ENCODE measurements around the gene ATIC. TPM values are rescaled to one million over a fixed set of nuclear protein-coding genes. Genes with fewer than 3 reads are reported as not detected.

Gene ATIC
- total RNA-seq, 1 experiment from 2014 or later: 173 TPM

DNA sequence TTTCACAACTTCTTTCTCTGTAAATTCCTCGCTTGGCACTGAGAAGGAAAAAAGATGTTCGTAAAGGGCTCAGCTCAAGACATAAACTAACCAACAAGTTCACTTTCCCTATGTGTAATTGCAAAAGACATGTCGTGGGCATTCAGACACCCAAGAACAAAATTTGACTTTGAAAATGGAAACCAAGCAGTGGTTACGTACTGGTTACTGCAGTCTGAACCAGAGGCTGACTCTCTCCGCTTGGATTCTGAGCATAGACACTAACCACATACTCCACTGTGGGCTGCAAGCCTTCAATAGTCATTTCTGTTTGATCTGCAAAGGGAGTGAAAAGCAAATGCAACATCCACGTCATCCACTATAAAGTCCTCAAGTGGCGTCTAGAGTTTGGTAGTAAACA is 70.2 kb downstream of the ATIC start:
- Histone ChIP-seq H3K36me3 (ENCODE audit: control insufficient read depth in 1 of 2, insufficient read depth in 2 of 2, low read length in 2 of 2) (no peaks in the 10 kb centered on the region), H3K79me2 (ENCODE audit: insufficient read depth, low read length) (no peaks in the 10 kb centered on the region), H3K4me1 (ENCODE audit: control insufficient read depth in 1 of 2, insufficient read depth in 2 of 2, low read length in 2 of 2) (no peaks in the 10 kb centered on the region), H3K9me3 (ENCODE audit: control insufficient read depth in 1 of 2, insufficient read depth in 1 of 2, low read depth in 1 of 2, low read length in 2 of 2) (no peaks in the 10 kb centered on the region), H3K27me3 (ENCODE audit: insufficient read depth, low read length) (no peaks in the 10 kb centered on the region), H4K20me1 (ENCODE audit: insufficient read depth) (no peaks in the 10 kb centered on the region), H2AFZ (ENCODE audit: low read depth, low read length, poor library complexity, severe bottlenecking) (no peak overlapping the region), H3K27ac (ENCODE audit: low read depth, low read length) (no peak overlapping the region), H3K4me3 (replicated peaks in 1 of 2; ENCODE audit: low read depth in 1 of 2, low read length in 2 of 2) (no peak overlapping the region), H3K9ac (ENCODE audit: low read length) (no peak overlapping the region), H3K9me2 (ENCODE audit: insufficient read depth) (no peaks in the 10 kb centered on the region), H3K4me2 (ENCODE audit: low read length) (no peak overlapping the region)
- POLR2A ChIA-PET: no interaction called here
- RAD21 ChIA-PET (ENCODE audit: low non-redundant PET in 1 of 2, low total read pairs in 2 of 2, uncharacterized antibody in 2 of 2, unreplicated experiment in 2 of 2): no interaction called here
- ATAC-seq (no peak), DNase-seq (ENCODE audit: low read depth, low spot score) (no peak)
- BruUV-seq (replicated peaks): no TSS peak
- no peak for TF ChIP-seq SIN3A (IDR thresholded peaks at IDR 0.05; ENCODE audit: low read depth)
- TF ChIP-seq SP1 (IDR thresholded peaks at IDR 0.05; ENCODE audit: low read depth): no peak
- no peak for TF ChIP-seq ZFX (IDR thresholded peaks at IDR 0.05)
- no peak for TF ChIP-seq EGR1 (IDR thresholded peaks at IDR 0.05; ENCODE audit: low read depth)
- no peak for TF ChIP-seq POLR2A (IDR thresholded peaks at IDR 0.05; ENCODE audit: borderline replicate concordance, extremely low read depth, insufficient read depth, insufficient read length)
- TF ChIP-seq, protein P1, sequence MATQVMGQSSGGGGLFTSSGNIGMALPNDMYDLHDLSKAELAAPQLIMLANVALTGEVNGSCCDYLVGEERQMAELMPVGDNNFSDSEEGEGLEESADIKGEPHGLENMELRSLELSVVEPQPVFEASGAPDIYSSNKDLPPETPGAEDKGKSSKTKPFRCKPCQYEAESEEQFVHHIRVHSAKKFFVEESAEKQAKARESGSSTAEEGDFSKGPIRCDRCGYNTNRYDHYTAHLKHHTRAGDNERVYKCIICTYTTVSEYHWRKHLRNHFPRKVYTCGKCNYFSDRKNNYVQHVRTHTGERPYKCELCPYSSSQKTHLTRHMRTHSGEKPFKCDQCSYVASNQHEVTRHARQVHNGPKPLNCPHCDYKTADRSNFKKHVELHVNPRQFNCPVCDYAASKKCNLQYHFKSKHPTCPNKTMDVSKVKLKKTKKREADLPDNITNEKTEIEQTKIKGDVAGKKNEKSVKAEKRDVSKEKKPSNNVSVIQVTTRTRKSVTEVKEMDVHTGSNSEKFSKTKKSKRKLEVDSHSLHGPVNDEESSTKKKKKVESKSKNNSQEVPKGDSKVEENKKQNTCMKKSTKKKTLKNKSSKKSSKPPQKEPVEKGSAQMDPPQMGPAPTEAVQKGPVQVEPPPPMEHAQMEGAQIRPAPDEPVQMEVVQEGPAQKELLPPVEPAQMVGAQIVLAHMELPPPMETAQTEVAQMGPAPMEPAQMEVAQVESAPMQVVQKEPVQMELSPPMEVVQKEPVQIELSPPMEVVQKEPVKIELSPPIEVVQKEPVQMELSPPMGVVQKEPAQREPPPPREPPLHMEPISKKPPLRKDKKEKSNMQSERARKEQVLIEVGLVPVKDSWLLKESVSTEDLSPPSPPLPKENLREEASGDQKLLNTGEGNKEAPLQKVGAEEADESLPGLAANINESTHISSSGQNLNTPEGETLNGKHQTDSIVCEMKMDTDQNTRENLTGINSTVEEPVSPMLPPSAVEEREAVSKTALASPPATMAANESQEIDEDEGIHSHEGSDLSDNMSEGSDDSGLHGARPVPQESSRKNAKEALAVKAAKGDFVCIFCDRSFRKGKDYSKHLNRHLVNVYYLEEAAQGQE (IDR thresholded peaks at IDR 0.05; ENCODE audit: low read depth): no peak
- TF ChIP-seq RAD21 (IDR thresholded peaks at IDR 0.05; ENCODE audit: low read depth): no peak
- TF ChIP-seq EZH2 (IDR thresholded peaks at IDR 0.05): no peak
- TF ChIP-seq, protein P2, sequence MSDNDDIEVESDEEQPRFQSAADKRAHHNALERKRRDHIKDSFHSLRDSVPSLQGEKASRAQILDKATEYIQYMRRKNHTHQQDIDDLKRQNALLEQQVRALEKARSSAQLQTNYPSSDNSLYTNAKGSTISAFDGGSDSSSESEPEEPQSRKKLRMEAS (IDR thresholded peaks at IDR 0.05): no peak
- no peak for TF ChIP-seq SRF (IDR thresholded peaks at IDR 0.05; ENCODE audit: low read depth)
- no peak for TF ChIP-seq YY1 (IDR thresholded peaks at IDR 0.05; ENCODE audit: extremely low read depth, insufficient replicate concordance, low read depth, low read length)
- TF ChIP-seq ELF1 (IDR thresholded peaks at IDR 0.05; ENCODE audit: borderline replicate concordance, low read depth): no peak
- no peak for TF ChIP-seq EZH2phosphoT487 (IDR thresholded peaks at IDR 0.05; ENCODE audit: borderline replicate concordance)
- TF ChIP-seq FOSL1 (IDR thresholded peaks at IDR 0.05; ENCODE audit: low read depth): no peak
- no peak for TF ChIP-seq POLR2AphosphoS5 (IDR thresholded peaks at IDR 0.05; ENCODE audit: low read depth, low read length)
- no peak for TF ChIP-seq CEBPB (IDR thresholded peaks at IDR 0.05; ENCODE audit: low read depth)
- TF ChIP-seq, protein P3, sequence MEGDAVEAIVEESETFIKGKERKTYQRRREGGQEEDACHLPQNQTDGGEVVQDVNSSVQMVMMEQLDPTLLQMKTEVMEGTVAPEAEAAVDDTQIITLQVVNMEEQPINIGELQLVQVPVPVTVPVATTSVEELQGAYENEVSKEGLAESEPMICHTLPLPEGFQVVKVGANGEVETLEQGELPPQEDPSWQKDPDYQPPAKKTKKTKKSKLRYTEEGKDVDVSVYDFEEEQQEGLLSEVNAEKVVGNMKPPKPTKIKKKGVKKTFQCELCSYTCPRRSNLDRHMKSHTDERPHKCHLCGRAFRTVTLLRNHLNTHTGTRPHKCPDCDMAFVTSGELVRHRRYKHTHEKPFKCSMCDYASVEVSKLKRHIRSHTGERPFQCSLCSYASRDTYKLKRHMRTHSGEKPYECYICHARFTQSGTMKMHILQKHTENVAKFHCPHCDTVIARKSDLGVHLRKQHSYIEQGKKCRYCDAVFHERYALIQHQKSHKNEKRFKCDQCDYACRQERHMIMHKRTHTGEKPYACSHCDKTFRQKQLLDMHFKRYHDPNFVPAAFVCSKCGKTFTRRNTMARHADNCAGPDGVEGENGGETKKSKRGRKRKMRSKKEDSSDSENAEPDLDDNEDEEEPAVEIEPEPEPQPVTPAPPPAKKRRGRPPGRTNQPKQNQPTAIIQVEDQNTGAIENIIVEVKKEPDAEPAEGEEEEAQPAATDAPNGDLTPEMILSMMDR (IDR thresholded peaks at IDR 0.05 in 2 of 3, conservative IDR thresholded peaks at IDR 0.05 in 1 of 3; ENCODE audit: borderline replicate concordance in 1 of 3, insufficient read depth in 1 of 3, low read depth in 2 of 3, low read length in 2 of 3): no peak
- TF ChIP-seq ZNF274 (IDR thresholded peaks at IDR 0.05; ENCODE audit: low read depth, low read length): no peak
- TF ChIP-seq ATF3 (IDR thresholded peaks at IDR 0.05): no peak
- no peak for TF ChIP-seq JUND (IDR thresholded peaks at IDR 0.05)
- intact Hi-C loops (cut with micrococcal nuclease): no loop called here
- CTCF ChIA-PET: no interaction called here

Data from HCT116 (cell line).